ENCODE results near the gene ADCYAP1R1. TPM values are rescaled to one million over a fixed set of nuclear protein-coding genes. Genes with fewer than 3 reads are reported as not detected.

The ADCYAP1R1 gene
- total and polyA plus RNA-seq, 2 of the 8 experiments (the other 6 are each of a cell fraction or from before 2014, with no cell fraction given), result 14.4 to 14.6 TPM

DNA sequence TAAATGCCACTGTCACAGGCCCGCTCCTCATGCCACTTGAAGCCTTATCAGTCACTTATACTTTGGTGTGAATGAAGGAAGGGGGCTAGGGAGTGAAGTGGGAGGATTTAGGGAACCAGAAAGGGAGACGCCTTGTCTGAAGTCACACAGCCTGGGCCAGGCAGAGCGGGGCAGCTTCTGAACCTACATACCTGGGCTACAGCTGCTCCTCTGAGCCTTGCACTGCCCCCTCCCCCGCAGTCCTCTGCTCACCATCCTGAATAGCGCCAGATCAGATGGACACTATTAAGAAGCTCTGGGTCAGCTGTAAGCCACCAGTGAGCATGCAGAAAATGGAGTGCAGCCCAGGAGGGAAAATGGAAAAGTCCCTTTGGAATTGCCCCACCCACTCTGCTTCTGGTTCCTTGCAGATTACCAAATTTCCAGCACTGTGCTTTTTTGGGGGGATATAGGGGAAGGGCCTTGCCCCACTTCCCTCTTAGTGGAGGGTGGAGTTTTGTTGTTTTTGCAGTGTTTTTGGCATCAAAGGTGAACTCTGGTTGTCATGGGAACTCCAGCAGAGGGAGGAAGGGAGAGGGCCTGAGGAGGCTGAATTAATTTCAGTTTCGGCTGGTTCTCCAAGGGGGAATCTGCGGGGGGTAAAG, 35.0 kb upstream of the ADCYAP1R1 start (continued):
- no peak for TF ChIP-seq CEBPB (IDR thresholded peaks at IDR 0.05; ENCODE audit: low read depth, low read length)
- TF ChIP-seq EGR1 (IDR thresholded peaks at IDR 0.05; ENCODE audit: borderline replicate concordance, low read depth, low read length), result no peak
- TF ChIP-seq MAFK (IDR thresholded peaks at IDR 0.05; ENCODE audit: low read depth, low read length), result no peak
- TF ChIP-seq TAF7 (optimal IDR thresholded peaks at IDR 0.05; ENCODE audit: borderline replicate concordance, low read depth, low read length), result no peak
- TF ChIP-seq KDM5A (IDR thresholded peaks at IDR 0.05; ENCODE audit: low read length), result no peak
- TF ChIP-seq BACH1 (IDR thresholded peaks at IDR 0.05; ENCODE audit: low read length), result no peak
- TF ChIP-seq SP1 (IDR thresholded peaks at IDR 0.05; ENCODE audit: low read depth, low read length), result no peak
